Body of pancreas (tissue), 4 donors: Measurements from ENCODE around the gene UBD.

Experiments used
- POLR2A ChIP-seq, 3 donors: fragments of 450-650 bp; IDR thresholded peaks; one replicate each; pipeline ENCODE4 v1.6.1; 2016; ENCODE audit warnings: antibody characterized with exemption in 3 of 3, mild to moderate bottlenecking in 2 of 3
- TF ChIP-seq, protein P1 (sequence below), 7 experiments: fragments of 450-650 bp in 4 of 7; fragments of 200-600 bp in 3 of 7; sonication (generic) in 3 of 7; IDR thresholded peaks; one replicate each; pipeline ENCODE4 v1.5.1; 2016 to 2019; ENCODE audit warnings: antibody characterized with exemption in 7 of 7

- TF ChIP-seq, protein P1, sequence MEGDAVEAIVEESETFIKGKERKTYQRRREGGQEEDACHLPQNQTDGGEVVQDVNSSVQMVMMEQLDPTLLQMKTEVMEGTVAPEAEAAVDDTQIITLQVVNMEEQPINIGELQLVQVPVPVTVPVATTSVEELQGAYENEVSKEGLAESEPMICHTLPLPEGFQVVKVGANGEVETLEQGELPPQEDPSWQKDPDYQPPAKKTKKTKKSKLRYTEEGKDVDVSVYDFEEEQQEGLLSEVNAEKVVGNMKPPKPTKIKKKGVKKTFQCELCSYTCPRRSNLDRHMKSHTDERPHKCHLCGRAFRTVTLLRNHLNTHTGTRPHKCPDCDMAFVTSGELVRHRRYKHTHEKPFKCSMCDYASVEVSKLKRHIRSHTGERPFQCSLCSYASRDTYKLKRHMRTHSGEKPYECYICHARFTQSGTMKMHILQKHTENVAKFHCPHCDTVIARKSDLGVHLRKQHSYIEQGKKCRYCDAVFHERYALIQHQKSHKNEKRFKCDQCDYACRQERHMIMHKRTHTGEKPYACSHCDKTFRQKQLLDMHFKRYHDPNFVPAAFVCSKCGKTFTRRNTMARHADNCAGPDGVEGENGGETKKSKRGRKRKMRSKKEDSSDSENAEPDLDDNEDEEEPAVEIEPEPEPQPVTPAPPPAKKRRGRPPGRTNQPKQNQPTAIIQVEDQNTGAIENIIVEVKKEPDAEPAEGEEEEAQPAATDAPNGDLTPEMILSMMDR (IDR thresholded peaks at IDR 0.05): no peak
- no peak for TF ChIP-seq POLR2A (IDR thresholded peaks at IDR 0.05)
Measured at GRCh38 chr6:29547573-29547972, 12.0 kb downstream of the UBD start.
